Neural cell (in vitro differentiated cells): ENCODE results near the gene GPR21. TPM values are rescaled to one million over a fixed set of nuclear protein-coding genes. Genes with fewer than 3 reads are reported as not detected.

Source experiments
- H2AFZ ChIP-seq: fragments of 200-600, 300-800 bp; sonication (generic), shearing (Covaris generic); 2 replicates; pipeline ENCODE4 v1.6.0; 2014; ENCODE audit warnings: low read depth, mild to moderate bottlenecking, antibody characterized with exemption, low read length, moderate library complexity
- H3F3A ChIP-seq: fragments of 200-600 bp; shearing (Covaris generic); 2 replicates; pipeline ENCODE4 v1.6.1; 2016; ENCODE audit warnings: mild to moderate bottlenecking, moderate library complexity, mixed read lengths, antibody characterized with exemption, low read length; ENCODE audit not compliant: insufficient read depth, poor library complexity, severe bottlenecking
- H3K27ac ChIP-seq: fragments of 200-600, 300-800 bp; sonication (generic), shearing (Covaris generic); 2 replicates; pipeline ENCODE4 v1.5.1; 2014; ENCODE audit warnings: mild to moderate bottlenecking, low read length, moderate library complexity
- H3K27me3 ChIP-seq: fragments of 300-800, 200-600 bp; sonication (generic), shearing (Covaris generic); 2 replicates; pipeline ENCODE4 v1.6.0; 2014; ENCODE audit warnings: mild to moderate bottlenecking, low read depth, low read length, moderate library complexity; ENCODE audit not compliant: insufficient read depth
- H3K36me3 ChIP-seq: fragments of 300-800, 200-600 bp; sonication (generic), shearing (Covaris generic); 2 replicates; pipeline ENCODE4 v1.5.1; 2014; ENCODE audit warnings: mild to moderate bottlenecking, antibody characterized with exemption, low read length, moderate library complexity; ENCODE audit not compliant: insufficient read depth
- H3K4me2 ChIP-seq: fragments of 300-800, 200-600 bp; sonication (generic), shearing (Covaris generic); 2 replicates; pipeline ENCODE4 v1.6.0; 2014; ENCODE audit warnings: mild to moderate bottlenecking, low read length
- H3K4me3 ChIP-seq: fragments of 300-800, 200-600 bp; sonication (generic), shearing (Covaris generic); 2 replicates; pipeline ENCODE4 v1.5.1; 2014; ENCODE audit warnings: mild to moderate bottlenecking, low read length, moderate library complexity
- H3K79me2 ChIP-seq: fragments of 200-600 bp; shearing (Covaris generic); replicated peaks from 2 replicates; pipeline ENCODE4 v1.6.0; 2014; ENCODE audit warnings: mild to moderate bottlenecking, low read length, moderate library complexity; ENCODE audit not compliant: insufficient read depth
- H3K9ac ChIP-seq: fragments of 300-800, 200-600 bp; sonication (generic), shearing (Covaris generic); 2 replicates; pipeline ENCODE4 v1.6.1; 2016; ENCODE audit warnings: mild to moderate bottlenecking, low read length, mixed read lengths
- H3K9me2 ChIP-seq: fragments of 200-600 bp; shearing (Covaris generic); 2 replicates; pipeline ENCODE4 v1.6.1; 2016; ENCODE audit warnings: mild to moderate bottlenecking, low read length, mixed read lengths; ENCODE audit not compliant: insufficient read depth
- H3K9me3 ChIP-seq: fragments of 200-600, 300-800 bp; sonication (generic), shearing (Covaris generic); 2 replicates; pipeline ENCODE4 v1.6.1; 2016; ENCODE audit warnings: mild to moderate bottlenecking, mixed run types, low read length, moderate library complexity, mixed read lengths
- H4K20me1 ChIP-seq: fragments of 200-600 bp; shearing (Covaris generic); 2 replicates; pipeline ENCODE4 v1.6.1; 2016; ENCODE audit warnings: mild to moderate bottlenecking, mixed run types; ENCODE audit not compliant: insufficient read depth
- EP300 ChIP-seq: fragments of 450-650 bp; conservative IDR thresholded peaks from 2 replicates; pipeline ENCODE4 v1.6.1; 2014; ENCODE audit warnings: antibody characterized with exemption, mild to moderate bottlenecking, moderate library complexity; ENCODE audit not compliant: poor library complexity, severe bottlenecking
- EZH2 ChIP-seq: fragments of 200-600, 300-800 bp; shearing (Covaris generic), sonication (generic); IDR thresholded peaks from 2 replicates; pipeline ENCODE4 v1.6.1; 2014; ENCODE audit warnings: antibody characterized with exemption, low read length, borderline replicate concordance, mild to moderate bottlenecking; ENCODE audit not compliant: insufficient read depth, poor library complexity, severe bottlenecking
- MXI1 ChIP-seq: fragments of 450-650 bp; conservative IDR thresholded peaks from 2 replicates; pipeline ENCODE4 v1.6.1; 2014; ENCODE audit warnings: antibody characterized with exemption, mild to moderate bottlenecking; ENCODE audit not compliant: poor library complexity, severe bottlenecking
- POLR2AphosphoS5 ChIP-seq: IDR thresholded peaks from 2 replicates; pipeline ENCODE4 v1.6.1; 2012
- RAD21 ChIP-seq: fragments of 450-650 bp; conservative IDR thresholded peaks from 2 replicates; pipeline ENCODE4 v1.6.1; 2014; ENCODE audit warnings: antibody characterized with exemption, mild to moderate bottlenecking, moderate library complexity
- SMC3 ChIP-seq: fragments of 450-650 bp; conservative IDR thresholded peaks from 2 replicates; pipeline ENCODE4 v1.6.1; 2014; ENCODE audit warnings: antibody characterized with exemption, mild to moderate bottlenecking, moderate library complexity; ENCODE audit not compliant: poor library complexity
- TAF1 ChIP-seq: IDR thresholded peaks from 2 replicates; pipeline ENCODE4 v1.6.1; 2012; ENCODE audit warnings: low read depth
- polyA plus RNA-seq: library from polyadenylated mRNA; depleted of rRNA; stranded (reverse); fragments of >200 nt; gene quantifications from 2 replicates; pipeline ENCODE4 v1.2.3, GENCODE V29; 2014
- TF ChIP-seq, protein P1 (sequence below): IDR thresholded peaks from 2 replicates; pipeline ENCODE4 v1.6.1; 2012; ENCODE audit warnings: borderline replicate concordance
- TF ChIP-seq, protein P2 (sequence below): fragments of 450-650 bp; IDR thresholded peaks from 2 replicates; pipeline ENCODE4 v1.5.1; 2014; ENCODE audit warnings: antibody characterized with exemption, mild to moderate bottlenecking, moderate library complexity; ENCODE audit not compliant: poor library complexity, severe bottlenecking

GPR21 gene
- polyA plus RNA-seq, 1 donor from 2014 or later: 2.2 TPM

DNA sequence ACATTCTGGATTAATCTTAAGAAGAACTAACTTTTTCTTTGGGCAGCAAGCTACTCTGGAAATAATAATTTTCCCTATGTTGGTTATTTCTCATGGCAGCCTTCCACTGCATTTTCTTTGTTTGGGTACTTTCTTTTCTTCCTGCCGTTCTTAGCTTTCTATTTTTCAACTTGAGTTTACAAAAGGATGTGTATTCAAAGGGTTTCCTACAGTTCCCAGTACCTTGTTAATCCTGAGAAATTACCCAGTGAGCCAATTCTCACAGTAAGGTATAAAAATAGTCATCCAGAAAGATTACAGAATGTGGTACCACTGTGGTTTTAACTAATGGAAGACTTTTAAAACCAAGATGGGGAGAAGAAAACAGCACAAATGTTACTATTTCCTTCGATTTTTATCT, 20.2 kb downstream of the GPR21 start:
- TF ChIP-seq RAD21: no peak
- TF ChIP-seq EZH2: no peak
- TF ChIP-seq, protein P1, sequence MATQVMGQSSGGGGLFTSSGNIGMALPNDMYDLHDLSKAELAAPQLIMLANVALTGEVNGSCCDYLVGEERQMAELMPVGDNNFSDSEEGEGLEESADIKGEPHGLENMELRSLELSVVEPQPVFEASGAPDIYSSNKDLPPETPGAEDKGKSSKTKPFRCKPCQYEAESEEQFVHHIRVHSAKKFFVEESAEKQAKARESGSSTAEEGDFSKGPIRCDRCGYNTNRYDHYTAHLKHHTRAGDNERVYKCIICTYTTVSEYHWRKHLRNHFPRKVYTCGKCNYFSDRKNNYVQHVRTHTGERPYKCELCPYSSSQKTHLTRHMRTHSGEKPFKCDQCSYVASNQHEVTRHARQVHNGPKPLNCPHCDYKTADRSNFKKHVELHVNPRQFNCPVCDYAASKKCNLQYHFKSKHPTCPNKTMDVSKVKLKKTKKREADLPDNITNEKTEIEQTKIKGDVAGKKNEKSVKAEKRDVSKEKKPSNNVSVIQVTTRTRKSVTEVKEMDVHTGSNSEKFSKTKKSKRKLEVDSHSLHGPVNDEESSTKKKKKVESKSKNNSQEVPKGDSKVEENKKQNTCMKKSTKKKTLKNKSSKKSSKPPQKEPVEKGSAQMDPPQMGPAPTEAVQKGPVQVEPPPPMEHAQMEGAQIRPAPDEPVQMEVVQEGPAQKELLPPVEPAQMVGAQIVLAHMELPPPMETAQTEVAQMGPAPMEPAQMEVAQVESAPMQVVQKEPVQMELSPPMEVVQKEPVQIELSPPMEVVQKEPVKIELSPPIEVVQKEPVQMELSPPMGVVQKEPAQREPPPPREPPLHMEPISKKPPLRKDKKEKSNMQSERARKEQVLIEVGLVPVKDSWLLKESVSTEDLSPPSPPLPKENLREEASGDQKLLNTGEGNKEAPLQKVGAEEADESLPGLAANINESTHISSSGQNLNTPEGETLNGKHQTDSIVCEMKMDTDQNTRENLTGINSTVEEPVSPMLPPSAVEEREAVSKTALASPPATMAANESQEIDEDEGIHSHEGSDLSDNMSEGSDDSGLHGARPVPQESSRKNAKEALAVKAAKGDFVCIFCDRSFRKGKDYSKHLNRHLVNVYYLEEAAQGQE: no peak
- no peak for TF ChIP-seq MXI1
- H3K4me3 ChIP-seq: no peak overlapping the region
- H4K20me1 ChIP-seq: no peaks in the 10 kb centered on the region
- no peaks in the 10 kb centered on the region for H3F3A ChIP-seq
- H3K27me3 ChIP-seq: no peaks in the 10 kb centered on the region
- no peak overlapping the region for H2AFZ ChIP-seq
- H3K36me3 ChIP-seq: no peaks in the 10 kb centered on the region
- H3K79me2 ChIP-seq: no peaks in the 10 kb centered on the region
- H3K4me2 ChIP-seq: no peak overlapping the region
- no peak overlapping the region for H3K9ac ChIP-seq
- H3K27ac ChIP-seq: no peak overlapping the region
- no peaks in the 10 kb centered on the region for H3K9me2 ChIP-seq
- no peaks in the 10 kb centered on the region for H3K9me3 ChIP-seq

DNA sequence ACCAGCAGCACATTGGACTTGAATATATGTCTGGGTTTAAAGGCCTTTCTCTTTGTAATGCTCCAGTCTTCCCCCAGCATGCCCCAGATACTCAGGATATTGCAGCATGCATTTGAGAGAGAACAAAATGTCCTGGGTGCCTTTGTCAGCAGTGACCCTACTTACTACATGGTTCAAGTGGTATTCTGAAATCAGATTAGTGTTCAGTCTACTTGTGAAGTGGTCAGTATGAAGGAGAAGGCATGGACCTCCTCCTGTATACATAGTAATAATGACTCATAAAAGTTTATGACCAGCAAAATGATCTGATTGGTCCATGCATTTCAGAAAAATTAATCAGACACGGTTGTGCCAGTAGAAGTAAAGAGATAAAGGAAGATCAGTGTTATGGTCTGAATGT, 25.4 kb downstream of the GPR21 start:
- Histone ChIP-seq H3K9me3 (no peaks in the 10 kb centered on the region), H3K4me2 (no peak overlapping the region), H3K36me3 (no peaks in the 10 kb centered on the region), H4K20me1 (no peaks in the 10 kb centered on the region), H3K79me2 (no peaks in the 10 kb centered on the region), H2AFZ (no peak overlapping the region), H3K4me3 (no peak overlapping the region), H3K9ac (no peak overlapping the region), H3F3A (no peaks in the 10 kb centered on the region), H3K27ac (no peak overlapping the region), H3K9me2 (no peaks in the 10 kb centered on the region), H3K27me3 (no peaks in the 10 kb centered on the region)
- no peak for TF ChIP-seq MXI1
- no peak for TF ChIP-seq RAD21
- TF ChIP-seq, protein P2, sequence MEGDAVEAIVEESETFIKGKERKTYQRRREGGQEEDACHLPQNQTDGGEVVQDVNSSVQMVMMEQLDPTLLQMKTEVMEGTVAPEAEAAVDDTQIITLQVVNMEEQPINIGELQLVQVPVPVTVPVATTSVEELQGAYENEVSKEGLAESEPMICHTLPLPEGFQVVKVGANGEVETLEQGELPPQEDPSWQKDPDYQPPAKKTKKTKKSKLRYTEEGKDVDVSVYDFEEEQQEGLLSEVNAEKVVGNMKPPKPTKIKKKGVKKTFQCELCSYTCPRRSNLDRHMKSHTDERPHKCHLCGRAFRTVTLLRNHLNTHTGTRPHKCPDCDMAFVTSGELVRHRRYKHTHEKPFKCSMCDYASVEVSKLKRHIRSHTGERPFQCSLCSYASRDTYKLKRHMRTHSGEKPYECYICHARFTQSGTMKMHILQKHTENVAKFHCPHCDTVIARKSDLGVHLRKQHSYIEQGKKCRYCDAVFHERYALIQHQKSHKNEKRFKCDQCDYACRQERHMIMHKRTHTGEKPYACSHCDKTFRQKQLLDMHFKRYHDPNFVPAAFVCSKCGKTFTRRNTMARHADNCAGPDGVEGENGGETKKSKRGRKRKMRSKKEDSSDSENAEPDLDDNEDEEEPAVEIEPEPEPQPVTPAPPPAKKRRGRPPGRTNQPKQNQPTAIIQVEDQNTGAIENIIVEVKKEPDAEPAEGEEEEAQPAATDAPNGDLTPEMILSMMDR: no peak
- TF ChIP-seq EP300: no peak
- no peak for TF ChIP-seq SMC3
- TF ChIP-seq, protein P1: no peak
- TF ChIP-seq POLR2AphosphoS5: no peak
- TF ChIP-seq EZH2: no peak
- no peak for TF ChIP-seq TAF1
